Fibroblast of villous mesenchyme (primary cell): ENCODE data around the gene TWF2. TPM values are rescaled to one million over a fixed set of nuclear protein-coding genes. Genes with fewer than 3 reads are reported as not detected.

Experiments
- DNase-seq: peaks from one replicate; pipeline ENCODE4 v3.0.0-alpha.2; 2010; ENCODE audit warnings: low read depth
- H3K4me3 ChIP-seq: 2 replicates; pipeline ENCODE4 v1.5.1; 2011; ENCODE audit warnings: low read depth, mild to moderate bottlenecking, low read length
- total RNA-seq: library from RNA; depleted of rRNA; stranded (reverse); fragments of >200 nt; gene quantifications from 2 replicates; pipeline ENCODE4 v1.2.3, GENCODE V29; 2012
- TF ChIP-seq, protein P1 (sequence below): IDR thresholded peaks from 2 replicates; pipeline ENCODE4 v1.5.1; 2012; ENCODE audit warnings: low read depth, mild to moderate bottlenecking, low read length; ENCODE audit not compliant: insufficient read depth

Gene TWF2
- total RNA-seq, 1 donor: 75.6 TPM

GRCh38 chr3:52270252-52270754 is 31.3 kb upstream of the TWF2 start:
- DNase-seq: peak; percentile 49
- TF ChIP-seq, protein P1, sequence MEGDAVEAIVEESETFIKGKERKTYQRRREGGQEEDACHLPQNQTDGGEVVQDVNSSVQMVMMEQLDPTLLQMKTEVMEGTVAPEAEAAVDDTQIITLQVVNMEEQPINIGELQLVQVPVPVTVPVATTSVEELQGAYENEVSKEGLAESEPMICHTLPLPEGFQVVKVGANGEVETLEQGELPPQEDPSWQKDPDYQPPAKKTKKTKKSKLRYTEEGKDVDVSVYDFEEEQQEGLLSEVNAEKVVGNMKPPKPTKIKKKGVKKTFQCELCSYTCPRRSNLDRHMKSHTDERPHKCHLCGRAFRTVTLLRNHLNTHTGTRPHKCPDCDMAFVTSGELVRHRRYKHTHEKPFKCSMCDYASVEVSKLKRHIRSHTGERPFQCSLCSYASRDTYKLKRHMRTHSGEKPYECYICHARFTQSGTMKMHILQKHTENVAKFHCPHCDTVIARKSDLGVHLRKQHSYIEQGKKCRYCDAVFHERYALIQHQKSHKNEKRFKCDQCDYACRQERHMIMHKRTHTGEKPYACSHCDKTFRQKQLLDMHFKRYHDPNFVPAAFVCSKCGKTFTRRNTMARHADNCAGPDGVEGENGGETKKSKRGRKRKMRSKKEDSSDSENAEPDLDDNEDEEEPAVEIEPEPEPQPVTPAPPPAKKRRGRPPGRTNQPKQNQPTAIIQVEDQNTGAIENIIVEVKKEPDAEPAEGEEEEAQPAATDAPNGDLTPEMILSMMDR: no peak
- H3K4me3 ChIP-seq: no peak overlapping the region

DNA sequence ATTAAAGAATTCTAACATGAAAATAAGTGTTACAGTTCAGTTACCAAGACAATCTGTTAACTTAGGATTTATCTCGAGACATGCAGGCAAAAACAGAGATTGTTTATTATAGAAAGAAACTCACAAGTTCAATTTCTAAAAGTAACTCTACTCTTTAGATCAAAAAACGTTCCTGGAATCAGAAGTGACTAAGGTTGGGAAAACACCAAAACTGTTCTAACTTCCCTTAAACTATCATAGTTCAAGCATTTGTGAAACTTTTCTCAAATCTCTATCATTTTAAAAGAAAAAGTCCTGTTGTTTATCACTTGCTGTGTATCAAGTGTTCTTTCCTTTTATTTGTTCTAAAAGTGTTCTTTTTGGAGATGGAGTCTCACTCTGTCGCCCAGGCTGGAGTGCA is 30.8 kb upstream of the TWF2 start:
- DNase-seq: no peak
- TF ChIP-seq, protein P1: no peak

DNA sequence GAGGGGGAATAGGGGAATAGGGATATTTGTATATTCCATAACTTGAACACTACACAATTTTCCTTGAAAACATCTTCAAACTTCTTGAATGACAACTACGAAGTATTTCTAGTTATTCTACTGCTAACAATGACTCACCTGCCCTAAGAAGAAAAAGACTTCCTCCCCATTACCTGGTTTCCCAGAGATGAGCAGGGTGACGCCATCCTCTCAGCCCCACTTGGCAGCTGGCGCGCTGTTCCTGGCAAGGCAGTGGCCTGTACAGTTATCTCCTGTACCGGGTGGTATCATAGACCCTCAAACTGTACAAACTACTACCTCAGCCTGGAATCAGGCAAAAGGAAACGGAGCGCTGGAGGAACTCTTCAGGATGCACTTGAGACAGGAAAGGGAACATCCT is 29.1 kb upstream of the TWF2 start:
- DNase-seq: no peak

More for the DNA sequence above, 30.8 kb upstream of the TWF2 start:
- no peak overlapping the region for H3K4me3 ChIP-seq

GRCh38 chr3:52265387-52265786 is 26.4 kb upstream of the TWF2 start:
- DNase-seq: no peak
- TF ChIP-seq, protein P1: no peak
- no peak overlapping the region for H3K4me3 ChIP-seq

More for the DNA sequence above, 29.1 kb upstream of the TWF2 start:
- TF ChIP-seq, protein P1: no peak
- H3K4me3 ChIP-seq: no peak overlapping the region

DNA sequence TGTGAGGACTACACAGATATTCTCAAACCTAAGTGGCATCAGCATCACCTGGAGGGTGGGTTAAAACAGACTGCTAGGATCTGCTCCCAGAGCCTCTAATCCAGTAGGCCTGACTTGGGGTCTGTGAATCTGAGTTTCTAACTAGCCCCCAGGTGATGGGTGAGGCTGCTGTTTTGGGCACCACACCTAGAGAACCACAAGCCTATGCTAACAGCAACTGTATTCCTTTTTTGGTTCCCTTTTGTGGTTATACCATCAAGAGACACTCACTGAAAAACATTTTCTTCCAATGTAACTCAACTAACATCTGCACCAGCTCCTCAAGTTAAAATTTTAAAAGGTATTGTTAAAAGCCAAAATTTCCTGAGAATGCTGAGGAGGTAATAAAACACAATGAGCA is 23.5 kb upstream of the TWF2 start:
- TF ChIP-seq, protein P1: no peak
- no peak overlapping the region for H3K4me3 ChIP-seq
- DNase-seq: no peak

- H3K4me3 ChIP-seq: no peak overlapping the region
- TF ChIP-seq, protein P1: no peak
- no peak for DNase-seq
Measured at GRCh38 chr3:52259448-52259847, 20.5 kb upstream of the TWF2 start.

GRCh38 chr3:52259035-52259434 is 20.1 kb upstream of the TWF2 start:
- H3K4me3 ChIP-seq: no peak overlapping the region
- TF ChIP-seq, protein P1: no peak
- DNase-seq: no peak
